OCI-M2 (cell line): Measurements from ENCODE around the gene NRCAM.

Experiments
- DNase-seq: peaks from one replicate; lab custom pipeline; 2025; ENCODE audit not compliant: unreplicated experiment; lab: John Stamatoyannopoulos, UW

NRCAM gene

DNA sequence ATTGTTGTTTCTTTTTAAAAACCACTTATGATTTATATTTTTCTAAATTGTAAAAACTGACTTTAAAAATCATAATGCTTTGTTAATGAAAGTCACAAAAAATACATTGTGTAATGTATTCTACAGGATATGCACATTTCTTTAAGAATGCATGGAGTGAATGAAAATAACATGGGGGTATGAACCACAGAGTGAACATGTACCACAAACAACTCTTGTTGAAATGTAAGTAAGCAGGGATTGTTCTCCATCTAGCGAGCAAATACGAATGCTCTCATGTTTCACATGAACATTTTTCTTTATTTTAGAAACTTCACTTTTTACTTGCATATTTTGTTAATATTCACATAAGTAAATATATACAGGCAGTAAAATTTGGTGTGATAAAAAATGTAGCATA lies 290.5 kb downstream of the NRCAM start:
- DNase-seq: no peak

DNA sequence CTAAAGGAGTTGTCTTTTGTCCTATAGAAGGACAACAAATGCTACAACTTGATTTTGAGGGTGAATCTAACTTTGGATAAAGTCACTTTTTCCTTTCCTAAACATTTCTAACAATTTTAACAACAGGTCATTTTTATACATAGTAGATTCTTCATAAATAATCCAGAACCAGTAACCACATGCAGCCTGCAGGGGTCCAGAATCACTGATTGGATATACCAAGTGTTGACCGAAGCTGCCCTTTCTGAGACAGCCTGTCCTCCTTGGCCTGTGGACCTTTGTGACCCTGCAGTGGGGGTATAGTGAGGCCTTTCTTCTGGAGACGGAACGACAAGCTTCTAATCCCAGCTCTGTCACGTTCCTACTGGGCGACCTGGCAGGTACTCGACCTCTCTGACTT lies 291.3 kb downstream of the NRCAM start:
- no peak for DNase-seq

DNA sequence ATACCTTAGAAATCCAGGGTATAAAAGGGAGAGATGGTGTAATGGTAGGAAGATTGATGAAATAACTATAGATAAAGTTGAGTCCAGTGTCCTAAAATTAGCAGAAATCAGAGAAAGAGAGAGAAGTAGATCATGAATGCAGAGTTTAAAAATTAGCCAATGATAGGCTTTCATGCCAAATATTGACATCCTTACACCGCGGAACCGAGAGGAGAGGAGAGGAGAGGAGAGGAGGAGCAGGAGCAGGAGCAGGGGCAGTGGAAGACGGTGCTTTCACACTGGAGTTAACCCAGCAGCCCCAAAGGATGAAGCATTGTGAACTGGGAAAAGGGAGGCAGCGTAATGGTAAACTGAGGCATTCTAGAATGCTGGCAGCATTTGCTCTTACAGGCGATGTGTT lies 291.9 kb downstream of the NRCAM start:
- DNase-seq: no peak

DNA sequence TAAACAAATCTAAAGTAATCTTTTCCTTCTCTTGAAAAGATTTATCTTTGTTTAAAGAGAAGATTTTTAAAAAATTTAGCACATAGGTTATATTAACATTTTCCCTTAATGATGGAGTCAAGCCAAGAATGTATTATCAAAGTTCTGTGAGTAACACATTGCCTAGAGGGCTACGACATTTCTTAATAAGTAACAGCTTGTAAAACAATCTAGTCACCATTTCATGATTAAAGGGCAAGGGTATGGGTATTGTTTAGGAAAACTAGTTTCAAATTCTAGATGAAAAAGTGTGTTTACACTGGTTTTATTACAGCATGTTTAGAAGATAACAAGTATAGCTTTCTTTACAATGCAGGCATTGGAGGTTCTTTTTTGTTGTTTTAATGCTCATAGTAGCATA lies 297.5 kb downstream of the NRCAM start:
- no peak for DNase-seq

DNA sequence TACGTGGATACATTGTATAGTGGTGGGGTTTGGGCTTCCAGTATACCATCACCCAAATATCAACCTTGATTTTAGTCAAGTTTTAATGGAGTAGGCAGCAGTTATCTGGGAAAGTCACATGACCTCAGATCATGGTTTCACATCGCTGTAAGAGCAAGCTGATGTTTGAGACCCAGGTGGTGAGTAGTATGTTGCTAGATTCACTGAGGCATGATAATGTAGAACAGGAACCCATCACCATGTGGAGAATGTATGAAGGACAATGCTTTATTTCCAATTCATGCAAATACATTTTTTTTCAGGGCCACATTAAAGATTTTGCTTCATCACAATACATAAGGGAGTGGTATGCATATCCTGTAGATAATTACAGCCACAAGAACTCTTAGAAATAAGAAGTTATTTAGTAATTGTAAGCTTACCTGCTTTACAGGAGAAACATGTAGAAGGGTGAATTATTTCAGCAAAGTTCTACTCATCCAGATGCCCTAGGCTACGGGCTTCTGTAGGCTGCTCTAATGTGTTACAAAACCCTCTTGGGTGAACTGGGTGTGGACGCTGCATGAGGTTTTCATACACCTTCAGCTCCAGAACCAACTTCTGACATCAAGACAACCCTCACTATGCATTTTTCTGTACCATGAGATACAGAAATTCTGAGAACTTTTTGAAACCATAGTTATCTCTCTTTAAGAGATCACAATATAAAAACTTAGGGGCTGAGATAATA lies 298.5 kb downstream of the NRCAM start:
- no peak for DNase-seq

DNA sequence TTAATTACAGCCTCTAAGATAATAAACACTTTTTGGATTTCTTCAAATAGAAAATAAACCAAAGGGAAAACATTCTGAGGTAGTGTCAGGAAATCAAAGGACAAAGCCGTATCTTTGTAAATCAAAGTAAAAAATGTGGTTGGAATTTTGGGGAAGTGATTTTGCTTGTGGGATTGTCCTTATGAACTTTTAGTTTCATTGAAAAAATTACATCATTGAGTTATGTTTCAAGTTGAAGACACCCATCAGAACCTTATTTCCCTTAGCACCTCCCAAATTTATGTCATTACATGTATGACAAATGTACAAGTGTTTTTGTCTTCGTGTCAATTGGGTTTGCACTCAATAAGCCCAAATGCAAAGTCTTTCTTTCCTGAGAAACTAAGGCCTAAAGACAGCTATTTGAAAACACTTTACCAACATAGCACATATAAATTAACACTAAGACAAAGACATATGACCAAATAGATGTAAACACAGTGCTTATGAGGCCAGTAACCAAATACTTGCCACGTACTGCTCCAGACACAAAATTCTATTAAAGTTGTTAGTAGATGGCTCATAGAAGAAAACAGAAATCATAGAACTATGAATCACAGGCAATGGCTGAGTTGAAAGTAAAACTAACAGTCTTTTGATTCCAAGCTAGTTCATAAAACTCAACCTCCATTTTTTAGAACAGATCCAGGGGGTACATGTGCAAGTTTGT lies 299.2 kb downstream of the NRCAM start:
- no peak for DNase-seq

DNA sequence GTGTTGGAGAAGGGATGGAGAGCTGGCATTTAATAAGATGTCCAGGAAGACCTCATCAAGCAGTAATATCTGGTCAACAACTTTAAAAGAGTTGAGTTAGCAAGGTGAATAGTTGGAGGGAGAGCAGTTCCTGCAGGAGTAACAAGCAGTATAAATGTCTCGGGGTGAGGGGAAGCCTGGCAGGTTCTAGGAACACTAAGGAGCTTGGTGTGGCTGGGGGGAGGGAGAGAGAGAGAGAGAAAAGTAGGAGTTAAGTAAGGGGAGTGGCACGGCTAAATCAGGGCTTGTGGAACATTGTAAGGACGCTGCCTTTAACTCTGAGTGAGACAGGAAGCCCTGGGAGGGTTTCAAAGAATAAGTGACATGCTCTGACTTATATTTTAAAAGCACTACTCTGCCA lies 304.0 kb downstream of the NRCAM start:
- DNase-seq: no peak

DNA sequence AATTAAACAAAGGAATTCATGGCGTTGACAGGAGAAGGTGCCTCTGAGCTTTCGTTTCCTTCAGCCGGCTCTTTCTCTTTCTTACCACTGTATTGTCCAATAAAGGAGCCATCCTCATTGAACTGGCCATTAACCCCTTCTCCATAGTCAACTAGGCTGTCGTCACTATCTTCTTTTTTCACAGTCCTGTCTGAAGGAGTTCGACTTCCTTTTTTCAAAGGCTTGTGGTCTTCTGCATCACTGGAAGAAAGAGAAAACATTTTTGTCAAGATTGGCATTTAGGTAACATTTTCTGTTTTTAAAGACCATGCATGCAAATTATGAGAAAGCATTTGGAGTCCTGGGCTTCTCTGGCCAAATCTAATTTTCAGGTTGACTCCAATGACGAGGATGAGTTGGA lies 306.3 kb downstream of the NRCAM start:
- no peak for DNase-seq

DNA sequence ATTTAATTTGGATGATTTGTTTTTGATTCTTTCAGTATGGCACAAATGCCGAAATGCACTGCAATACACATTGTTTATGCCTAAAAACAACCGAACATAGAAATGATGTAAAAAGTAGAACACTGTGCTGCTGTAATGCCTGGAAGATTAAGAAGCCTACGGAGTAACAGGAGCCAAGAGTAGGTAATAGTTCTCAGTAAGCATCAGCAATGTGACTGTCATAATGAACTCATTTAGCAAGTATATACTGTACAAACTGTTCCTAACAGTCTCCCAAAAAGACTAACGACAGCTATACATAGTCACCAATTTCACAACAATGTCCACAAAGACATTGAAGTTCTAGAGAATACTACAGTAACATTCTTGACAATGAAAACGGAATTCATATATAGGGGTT lies 307.1 kb downstream of the NRCAM start:
- no peak for DNase-seq

DNA sequence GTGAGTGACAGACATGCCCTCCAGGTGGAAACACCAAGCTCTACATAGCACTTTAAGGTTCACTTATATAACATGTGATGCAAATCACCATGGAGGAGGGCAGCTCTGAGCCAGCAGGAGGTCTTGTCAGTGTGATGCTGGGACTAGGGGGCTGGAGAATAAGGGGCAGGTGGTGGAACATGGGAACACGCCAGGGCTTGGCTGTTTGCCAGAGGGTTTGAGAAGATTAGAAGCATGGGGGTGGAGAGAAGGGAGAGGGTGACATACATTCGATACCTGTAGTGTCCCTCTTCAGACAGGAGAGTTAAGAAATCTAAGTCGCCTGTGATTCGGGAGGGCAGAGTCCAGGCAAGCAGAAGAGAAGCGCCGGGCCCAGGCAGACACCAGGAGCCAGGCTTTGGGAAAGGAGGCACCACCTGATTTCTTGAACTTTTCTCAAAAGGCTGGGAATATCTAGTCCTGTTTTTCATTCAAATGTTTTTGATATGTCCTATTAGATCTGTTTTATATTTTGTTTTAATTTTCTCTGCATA lies 309.1 kb downstream of the NRCAM start:
- no peak for DNase-seq

DNA sequence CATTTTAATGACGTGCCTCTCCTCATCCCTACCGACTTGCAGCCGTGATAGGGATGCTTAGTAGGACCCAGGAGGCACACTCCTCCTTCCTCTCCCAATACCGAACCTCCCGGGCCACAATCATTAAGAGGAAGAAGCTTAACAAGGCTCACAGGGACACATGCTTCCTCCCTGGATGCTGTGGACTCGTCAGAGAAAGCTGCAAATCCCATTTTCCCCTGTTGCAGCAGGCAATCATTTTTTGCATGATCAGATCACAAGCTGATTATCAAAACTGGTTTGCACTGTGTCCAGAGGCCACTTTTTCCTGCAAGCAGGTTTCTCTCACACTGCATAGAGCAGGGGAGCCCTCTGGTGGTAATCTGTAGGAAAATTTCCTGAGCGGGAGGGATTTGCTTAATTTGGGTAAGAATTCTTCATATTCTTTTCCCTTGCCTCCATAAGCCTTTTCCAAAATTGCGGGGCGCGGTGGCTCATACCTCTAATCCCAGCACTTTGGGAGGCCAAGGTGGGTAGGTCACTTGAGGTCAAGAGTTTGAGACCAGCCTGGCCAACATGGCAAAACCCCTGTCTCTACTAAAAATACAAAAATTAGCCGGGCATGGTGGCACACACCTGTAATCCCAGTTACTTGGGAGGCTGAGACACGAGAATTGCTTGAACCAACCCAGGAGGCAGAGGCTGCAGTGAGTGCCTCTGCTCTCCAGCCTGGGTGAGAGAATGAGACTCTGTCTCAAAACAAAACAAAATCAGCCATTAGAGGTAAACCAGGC lies 310.0 kb downstream of the NRCAM start:
- DNase-seq: no peak

DNA sequence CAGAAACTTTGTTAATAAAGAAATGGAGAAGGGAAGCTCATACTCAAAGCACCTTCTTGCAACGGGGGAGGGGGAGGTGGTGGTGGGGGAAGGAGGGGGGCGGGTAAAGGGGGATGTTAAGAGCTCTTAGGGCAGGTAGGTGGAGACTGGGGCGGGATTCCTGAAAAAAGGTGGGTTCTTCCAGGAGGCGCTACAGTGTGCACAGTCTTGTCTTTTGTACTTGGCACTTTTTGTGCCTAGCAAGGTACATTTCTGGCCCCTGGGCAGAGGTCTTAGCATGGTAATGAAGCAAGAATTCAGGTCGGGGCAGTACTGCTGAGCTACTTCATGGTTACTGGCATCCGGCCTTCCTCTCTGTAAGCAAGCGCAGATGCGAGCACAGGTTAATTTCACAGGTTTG lies 310.8 kb downstream of the NRCAM start:
- DNase-seq: no peak

DNA sequence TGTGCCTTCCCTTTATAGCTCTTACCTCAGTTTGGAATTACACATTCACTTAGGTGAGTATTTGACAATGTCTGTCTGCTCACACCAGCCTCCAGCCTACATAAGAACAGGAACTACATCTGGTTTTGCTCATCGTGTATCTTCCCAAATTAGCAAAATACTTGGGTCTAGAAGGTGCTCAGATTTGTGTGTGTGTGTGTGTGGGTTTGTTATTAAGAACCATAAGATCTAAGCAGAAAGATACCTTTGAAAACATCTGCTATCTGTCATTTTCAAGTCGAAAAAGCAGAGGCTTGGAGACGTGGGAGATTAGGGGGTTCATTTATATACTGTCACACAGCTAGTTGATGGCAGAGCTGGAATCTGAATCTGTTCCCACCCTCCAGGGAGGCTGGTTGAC lies 311.3 kb downstream of the NRCAM start:
- no peak for DNase-seq

DNA sequence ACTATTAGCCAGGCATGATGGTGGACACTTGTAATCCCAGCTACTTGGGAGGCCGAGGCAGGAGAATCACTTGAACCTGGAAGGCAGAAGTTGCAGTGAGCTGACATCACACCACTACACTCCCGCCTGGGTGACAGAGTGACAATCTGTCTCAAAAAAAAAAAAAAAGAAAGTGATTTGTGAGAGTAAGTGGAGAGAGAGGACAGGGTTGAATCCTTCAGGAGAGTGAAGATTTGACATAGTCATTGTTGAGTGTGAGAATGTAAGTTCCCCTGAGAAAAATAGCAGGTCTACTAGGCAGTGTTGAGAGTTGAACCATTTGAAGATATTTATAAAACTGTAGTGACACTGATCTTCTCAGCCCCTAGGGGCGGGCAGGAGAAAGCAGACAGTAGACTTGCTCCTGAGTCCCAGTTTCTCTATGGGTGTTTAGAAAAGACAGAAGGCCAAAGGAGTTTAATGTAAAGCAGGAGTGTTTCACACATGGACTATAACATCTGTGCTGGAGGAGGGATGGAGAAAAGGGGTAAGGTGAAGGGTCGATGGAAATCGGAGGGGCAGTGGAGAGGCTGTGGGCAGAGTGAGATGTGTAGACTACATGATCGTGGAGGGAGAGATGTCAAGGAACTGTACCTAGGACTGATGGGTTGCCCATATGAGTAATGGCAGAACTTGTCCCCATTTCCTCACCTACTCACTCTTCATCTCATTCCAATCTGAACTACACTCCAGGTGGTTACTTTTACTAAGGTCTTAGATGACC lies 312.4 kb downstream of the NRCAM start:
- no peak for DNase-seq

DNA sequence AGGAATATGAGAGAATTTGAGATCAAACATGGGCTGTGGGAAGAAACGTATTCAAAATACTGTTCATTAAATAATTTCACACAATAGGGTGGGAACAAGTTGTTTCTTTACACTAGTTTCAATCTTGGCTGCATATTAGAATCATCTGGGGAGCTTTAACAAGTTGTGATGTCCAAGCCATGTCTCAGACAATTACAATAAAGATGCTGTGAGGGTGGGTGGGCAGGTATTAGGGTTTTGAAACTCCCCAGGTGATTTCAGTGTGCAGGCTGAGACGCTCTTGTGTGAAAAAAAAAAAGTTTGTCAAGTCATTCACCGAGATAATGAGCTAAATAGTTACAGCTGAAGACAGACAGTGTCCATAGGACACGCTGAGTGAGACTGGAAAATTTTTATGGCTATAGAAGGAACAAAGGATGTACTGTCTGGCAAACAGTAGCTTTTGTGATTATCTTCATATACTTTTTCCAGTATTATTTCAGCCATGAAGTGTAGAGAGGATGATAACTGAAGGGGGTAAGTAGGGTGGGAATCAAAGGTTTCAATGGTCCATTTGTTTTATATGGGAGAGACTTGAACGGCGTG lies 313.5 kb downstream of the NRCAM start:
- DNase-seq: no peak

DNA sequence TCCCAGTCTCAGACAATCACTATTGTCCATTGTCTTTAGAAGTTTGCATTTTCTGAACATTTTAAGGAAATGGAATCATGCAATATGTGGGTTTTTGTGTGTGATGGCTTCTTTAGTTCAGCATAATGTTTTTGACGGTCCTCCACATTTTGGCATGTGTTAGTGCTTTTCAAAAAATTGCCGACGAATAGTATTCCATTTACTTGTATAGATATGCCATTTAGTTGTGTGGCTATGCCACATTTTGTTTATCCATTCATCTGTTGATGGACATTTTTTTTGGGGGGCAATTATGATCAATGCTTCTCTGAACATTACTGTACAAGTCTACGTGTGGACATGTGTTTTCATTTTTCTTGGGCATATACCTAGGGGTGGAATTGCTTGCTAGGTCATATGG lies 314.1 kb downstream of the NRCAM start:
- no peak for DNase-seq

DNA sequence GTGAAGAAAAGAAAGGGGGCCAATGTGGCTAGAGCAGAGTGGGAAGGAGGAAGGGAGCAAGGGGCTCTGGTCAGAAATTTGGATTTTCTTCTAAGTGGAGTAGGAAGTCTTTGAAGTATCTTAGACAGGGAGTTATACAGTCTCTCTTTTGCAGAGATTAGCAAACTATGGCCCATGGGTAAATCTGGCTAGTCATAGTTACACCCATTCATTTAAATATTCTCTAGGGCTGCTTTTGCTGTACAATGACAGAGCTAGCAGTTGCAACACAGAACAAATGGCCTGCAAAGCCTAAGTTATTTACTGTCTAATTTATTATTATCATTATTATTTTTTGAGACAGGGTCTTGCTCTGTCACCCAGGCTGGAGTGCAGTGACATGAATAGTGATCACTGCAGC lies 315.6 kb downstream of the NRCAM start:
- no peak for DNase-seq

DNA sequence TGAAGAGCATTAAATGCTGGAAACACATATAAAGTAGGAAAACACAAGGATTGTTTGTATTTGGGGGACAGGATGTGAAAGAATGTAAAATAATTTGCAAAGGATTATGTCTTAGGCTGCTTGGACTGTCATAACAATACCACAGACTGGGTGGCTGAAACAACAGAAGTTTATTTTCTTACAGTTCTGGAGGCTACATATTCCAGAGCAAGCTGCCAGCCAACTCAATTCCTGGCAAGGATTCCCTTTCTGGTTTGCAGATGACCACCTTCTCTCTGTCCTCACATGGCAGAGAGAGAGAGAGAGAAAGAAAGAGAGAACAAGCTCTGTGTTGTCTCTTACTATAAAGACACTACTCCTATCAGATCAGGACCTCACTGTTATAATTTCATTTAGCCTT lies 317.3 kb downstream of the NRCAM start:
- DNase-seq: no peak

DNA sequence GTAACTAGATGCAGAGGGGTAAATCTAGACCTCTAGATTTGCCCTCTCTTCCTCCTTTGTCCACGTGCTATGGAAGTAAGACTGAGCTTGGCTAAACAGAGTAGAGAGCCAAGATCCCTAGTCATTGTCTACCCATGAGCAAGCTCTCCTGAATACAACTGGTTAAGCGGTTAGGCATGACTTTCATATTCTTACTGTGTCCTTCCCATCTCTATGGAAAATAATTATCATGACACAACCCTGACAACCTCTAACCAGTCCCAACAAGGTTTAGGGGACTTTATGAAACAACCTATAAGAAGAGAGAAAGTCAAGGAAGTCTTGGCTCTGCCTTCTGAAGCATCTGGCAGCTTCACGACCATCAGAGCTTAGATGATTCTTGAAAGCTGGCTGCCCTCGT lies 318.2 kb downstream of the NRCAM start:
- no peak for DNase-seq

DNA sequence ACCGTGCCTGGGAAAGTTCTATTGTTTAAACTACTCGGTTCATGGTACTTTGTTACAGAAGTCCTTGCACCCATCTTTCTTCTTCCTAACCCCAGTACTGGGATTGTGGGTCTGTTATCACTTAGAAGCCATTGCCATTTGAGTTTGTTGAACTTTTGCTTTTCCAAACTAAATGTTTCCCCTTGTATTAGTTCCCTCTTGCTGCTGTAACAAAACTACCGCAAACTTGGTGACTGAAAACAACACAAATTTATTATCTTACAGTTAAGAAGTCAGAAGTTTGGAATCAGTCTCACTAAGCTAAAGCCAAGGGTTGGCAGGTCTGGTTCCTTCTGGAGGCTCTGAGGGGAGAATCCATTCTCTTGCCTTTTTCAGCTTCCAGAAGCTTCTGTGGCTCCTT lies 319.2 kb downstream of the NRCAM start:
- DNase-seq: no peak

DNA sequence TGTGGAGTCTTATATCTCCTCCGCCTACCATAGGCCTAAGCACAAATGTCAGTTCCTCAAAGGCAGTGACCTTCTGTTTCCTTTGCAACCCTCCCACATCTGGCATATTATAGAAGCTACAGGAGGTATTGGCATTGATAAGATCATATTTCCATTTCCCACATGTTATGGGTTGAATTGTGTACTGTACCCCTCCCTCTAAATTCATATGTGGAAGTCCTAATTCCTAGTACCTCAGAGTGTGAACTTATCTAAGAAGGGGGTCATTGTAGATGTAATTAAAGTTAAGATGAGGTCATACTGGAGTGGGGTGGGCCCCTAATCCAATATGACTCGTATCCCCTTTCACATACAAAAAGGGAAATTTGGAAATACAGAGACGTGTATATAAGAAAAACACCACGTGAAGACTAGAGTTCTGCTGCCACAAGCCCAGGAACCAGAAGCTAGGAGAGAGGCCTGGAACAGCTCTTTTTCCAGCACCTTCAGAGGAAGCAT lies 320.0 kb downstream of the NRCAM start:
- no peak for DNase-seq
